ENCODE measurements around the gene ZNF692.
A peak's percentile ranks its signal among the peaks of the same experiment; 100 is the strongest.
"Not testable (repeated sequence)": the region's sequence is repeated elsewhere in the genome, so short reads cannot be mapped to it uniquely, and the experiment has no call there.

Gene ZNF692

DNA sequence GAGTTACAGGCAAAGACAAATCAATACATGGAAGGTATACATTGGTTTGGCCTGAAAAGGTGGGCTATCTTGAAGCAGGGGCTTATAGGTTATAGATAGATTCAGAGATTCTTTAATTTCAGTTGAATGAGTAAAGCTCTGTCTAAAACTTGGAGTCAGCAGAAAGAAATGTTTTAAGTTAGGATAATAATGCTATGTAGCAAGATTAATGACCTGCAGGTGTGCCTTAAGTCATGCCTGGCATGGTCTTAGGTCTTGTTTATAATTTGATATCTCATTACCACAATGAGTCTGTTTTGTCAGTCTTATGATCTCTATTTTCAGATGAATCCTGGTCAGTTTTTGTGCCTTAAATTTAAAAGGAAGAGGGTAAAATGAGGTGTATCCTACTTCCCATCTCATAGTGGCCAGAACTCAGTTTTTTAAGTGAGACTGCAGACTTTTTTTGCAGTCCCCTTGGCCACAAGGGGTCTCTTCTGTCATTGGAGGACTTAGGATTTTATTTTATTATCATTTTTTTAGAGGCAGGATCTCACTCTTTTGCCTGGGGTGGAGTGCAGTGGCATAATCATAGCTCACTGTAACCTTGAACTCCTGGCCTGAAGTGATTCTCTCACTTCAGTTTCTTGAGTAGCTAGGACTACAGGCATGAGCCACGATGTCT lies 25.9 kb upstream of the ZNF692 start:
- intact Hi-C loops (cut with DNase I), result no loop called here
- no peak for DNase-seq

DNA sequence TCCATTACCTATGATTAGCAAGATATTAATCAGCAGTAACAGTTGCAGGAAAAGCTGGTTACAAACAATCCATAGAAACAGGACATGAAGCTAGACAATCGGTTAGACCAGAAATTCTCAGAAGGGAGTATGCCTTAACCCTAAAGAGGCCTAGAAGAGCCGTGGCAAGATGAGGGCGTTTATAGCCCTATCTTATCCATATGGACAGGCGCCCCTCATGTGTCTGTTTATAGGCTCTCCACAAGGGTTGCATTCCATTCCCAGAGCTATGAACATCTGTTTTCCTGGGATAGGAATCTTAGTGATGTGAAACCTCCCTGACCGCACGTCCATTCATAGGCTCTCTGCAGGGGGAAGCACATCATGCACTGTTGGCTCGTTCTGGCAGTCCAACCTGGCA lies 23.5 kb upstream of the ZNF692 start:
- DNase-seq; intact Hi-C loops (cut with DNase I): not testable (repeated sequence)

DNA sequence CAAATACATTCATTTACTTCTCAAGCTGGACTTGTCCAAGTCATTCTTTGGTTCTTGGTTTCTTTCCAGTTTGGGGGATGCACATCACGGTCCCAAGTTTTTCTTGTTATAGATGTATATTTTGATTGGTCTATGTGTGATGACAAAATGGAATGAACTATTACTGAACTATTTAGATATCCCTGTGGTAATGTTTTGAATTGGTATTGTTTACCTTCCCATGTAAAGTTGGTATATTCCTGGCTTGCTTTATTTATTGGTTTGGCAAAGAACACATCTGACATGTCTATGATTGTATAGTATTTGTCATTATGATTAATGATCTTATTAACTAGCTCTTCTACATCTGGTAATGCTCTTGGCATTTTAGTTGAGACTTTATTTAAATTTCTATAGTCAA lies 22.4 kb upstream of the ZNF692 start:
- DNase-seq, result no peak
- intact Hi-C loops (cut with DNase I), result no loop called here

DNA sequence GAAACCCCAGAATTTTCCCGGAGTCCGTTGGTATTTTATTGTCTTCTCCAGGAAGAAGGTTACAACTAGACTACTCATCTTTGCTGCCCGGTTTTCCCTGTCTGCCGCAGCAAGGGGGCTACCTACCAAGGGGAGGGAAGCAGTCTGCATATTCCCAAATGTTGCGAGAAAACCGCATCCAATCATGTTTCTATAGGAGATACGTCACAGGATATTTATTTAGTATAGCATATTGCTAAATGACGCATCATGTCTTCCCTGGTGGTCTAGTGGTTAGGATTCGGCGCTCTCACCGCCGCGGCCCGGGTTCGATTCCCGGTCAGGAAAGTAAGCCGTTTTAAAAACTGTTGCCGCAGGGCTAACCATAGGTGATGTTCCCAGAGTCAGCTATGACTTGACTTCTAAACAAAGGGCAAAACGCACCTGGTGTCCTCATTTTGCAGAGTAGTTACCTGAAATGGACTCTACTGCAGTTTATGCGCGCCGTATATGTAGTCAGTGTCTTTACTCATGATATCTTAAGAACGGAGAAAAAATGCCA lies 15.2 kb upstream of the ZNF692 start:
- peak in 40 of 42 donors; percentile 56 to 92 (median 78) for DNase-seq
- intact Hi-C loops (cut with DNase I), result loop anchor here (2.0 kb wide), 1 partner anchor 35 kb away; the partner anchor contains the start of gene ZNF672

DNA sequence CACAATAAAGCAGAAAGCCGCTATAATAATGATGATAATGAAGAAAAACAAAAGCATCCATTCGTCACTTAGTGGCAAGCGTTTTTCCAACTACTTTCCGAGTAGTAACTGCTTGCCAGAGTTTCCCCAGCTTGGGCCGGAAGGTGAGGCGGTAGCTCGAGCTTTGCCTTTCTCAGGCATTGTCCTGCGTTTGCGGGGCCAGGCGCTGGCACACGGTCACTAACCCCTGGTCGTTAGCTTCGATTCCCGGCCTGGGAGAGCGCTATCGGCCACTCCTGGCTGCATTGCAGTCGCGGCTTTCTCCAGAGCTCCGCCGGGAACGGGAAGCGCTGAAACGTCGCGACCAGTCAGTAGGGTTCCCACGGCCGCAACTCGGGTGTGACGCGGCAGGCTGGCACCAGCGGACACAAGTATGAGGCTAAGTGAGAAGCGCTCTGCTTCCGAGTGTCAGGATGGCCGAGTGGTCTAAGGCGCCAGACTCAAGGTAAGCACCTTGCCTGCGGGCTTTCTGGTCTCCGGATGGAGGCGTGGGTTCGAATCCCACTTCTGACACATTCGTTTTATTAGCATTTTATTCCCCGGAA lies 14.6 kb upstream of the ZNF692 start:
- peak; percentile 90 to 99 (median 96) for DNase-seq
- intact Hi-C loops (cut with DNase I), result no loop called here

DNA sequence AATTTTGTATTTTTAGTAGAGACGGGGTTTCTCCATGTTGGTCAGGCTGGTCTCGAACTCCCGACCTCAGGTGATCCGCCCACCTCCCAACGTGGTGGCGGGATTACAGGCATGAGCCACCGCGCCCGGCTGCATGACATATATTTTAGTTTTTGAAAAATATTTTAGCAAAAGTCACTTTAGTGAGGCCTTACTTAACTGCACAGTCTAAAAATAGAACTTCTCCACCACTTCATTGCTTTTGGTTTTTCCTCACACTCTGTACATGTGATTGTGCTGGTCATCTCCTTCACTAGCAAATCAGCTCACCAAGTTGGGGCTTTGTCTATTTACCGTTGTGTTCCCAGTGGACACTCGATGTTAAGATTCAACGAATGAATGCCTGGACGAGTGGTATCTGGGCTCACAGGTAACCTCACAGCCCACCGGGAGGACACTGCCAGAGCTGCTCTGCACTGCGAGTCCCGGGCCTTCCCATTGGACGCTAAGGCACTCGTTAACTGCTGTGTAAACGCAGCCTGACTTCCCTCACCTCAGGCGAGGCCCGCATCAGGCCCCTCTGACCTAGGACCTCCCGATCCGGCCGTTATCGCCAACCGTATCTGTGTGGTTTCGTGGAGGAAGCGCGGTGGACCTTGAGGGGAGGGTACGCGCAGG lies 14.0 kb upstream of the ZNF692 start:
- intact Hi-C loops (cut with DNase I), result no loop called here
- peak in 39 of 42 donors; percentile 29 to 76 (median 52) for DNase-seq

DNA sequence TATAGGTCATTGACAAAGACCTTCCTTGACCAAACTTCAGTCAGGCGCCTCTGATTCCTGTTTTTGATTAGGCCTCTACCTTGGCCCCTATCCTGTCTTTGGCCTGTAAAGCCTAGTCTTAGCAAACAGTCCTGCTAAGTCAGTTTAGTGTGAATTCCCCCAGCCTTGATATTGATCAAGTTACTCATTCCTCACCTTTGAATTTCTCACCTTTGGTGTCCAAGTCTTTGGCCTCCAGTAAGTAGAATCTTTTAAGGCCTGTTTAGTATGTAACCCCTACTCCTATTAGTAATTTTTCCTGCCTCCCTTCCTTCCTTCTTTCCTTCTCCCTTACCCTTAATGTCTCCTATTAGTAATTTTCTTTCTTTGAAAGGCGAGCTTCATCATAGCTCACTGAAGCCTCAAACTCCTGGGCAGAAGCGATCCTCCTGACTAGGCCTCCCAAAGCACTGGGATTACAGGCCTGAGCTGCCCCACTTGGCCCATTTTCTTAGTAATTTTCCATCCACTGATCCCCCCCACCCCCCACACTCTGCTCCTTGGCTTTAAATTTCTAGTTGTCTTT lies 13.0 kb upstream of the ZNF692 start:
- intact Hi-C loops (cut with DNase I), result no loop called here
- DNase-seq, result no peak

DNA sequence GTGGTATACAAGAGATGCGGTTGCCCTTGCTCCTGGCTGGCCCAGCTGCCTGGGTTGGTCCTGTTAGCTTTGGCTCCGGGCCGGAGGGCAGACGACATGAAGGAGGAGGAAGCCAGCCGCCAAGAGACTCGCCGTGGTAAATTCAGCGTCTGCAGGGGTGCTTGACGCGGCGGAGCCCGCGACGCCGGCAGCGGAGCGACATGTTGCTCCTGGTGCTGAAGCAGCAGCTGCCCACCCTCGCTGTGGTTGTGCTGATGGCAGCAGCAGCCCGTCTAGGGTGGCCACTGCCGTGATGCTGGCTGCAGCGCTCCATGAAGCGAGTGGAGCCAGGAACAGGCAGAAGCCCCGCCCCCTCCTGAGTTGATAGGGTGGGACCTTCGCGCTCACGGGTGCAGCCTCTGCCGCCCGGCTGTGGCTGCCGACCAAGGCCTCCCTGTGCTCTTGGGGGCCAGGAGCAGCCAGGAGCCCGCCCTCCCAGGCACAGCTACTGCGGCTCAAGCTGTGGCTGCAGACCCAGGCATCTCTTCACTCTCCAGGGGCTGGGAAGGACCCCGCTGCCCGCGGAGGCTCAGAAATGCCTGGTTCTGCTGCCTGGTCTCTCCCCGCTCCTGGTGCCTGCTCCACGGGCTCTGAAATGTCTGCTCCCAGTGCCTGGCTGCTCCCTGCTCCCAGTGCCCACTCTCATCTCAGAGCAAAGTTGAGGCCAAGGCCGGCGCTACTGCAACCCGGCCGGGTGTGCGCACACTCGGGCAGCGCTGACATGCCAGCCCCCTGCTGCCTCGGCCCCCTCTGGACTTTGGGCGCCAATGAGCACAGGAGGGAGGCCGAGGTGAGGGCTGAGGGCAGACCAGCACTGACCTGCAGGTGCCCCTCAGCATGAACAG lies 4.4 kb upstream of the ZNF692 start:
- intact Hi-C loops (cut with DNase I), result no loop called here
- DNase-seq, result peak; percentile 79 to 95 (median 89)

DNA sequence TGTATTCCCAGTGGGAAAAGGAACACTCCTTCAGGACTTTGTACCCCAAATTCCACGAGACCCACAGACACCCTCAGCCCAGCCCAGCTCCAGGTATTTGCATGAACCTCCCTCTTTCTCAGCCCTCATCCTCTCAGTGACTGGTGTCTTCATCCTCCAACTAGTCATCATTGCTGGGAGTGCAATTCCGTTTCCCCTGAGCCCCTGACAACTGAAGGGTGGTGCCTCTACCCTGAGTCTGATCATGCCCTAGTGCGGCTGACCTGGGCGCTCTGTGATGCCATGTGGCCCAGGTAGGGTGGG lies 3.8 kb upstream of the ZNF692 start:
- intact Hi-C loops (cut with DNase I), result no loop called here
- DNase-seq, result peak in 3 of 42 donors; percentile 41 to 62 (median 50)

DNA sequence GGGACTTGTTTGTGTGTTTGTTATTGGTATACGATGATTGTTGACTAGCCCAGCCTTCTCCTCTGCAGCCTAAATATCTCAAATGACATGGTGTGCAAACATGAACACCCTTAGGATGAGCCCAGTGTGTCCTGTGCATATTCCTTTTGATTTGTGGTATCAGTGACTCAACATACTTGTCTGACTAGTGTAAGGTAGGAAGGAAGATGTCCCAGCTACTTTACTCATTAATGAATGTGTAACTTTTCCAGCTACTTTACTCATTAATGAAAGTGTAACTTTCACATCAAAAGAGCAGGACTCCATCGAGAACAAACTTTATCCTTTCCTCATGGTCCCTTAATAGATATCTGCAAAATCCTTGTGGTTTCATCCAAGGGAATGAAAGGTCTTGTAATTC lies 2.7 kb upstream of the ZNF692 start:
- intact Hi-C loops (cut with DNase I), result no loop called here

DNA sequence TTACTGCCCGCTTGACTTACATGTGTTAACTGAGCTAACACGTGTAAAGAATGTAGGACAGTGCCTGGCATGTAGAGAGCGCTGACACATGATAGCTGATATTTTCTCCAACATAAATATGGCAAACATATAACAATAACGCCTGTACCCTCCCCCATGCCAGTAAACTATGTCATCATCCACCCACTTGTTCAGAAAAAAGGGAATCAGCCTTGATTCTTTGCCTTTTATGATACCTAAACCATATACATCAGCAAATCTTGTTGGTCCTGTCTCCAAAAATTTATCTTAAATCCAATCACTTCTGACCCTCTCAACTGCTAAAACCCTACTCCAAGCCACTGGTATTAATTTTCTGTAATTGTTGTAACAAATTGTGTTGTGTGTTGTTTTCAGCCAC lies 1.1 kb upstream of the ZNF692 start:
- intact Hi-C loops (cut with DNase I), result no loop called here

More for the DNA sequence above, 2.7 kb upstream of the ZNF692 start:
- no peak for DNase-seq

DNA sequence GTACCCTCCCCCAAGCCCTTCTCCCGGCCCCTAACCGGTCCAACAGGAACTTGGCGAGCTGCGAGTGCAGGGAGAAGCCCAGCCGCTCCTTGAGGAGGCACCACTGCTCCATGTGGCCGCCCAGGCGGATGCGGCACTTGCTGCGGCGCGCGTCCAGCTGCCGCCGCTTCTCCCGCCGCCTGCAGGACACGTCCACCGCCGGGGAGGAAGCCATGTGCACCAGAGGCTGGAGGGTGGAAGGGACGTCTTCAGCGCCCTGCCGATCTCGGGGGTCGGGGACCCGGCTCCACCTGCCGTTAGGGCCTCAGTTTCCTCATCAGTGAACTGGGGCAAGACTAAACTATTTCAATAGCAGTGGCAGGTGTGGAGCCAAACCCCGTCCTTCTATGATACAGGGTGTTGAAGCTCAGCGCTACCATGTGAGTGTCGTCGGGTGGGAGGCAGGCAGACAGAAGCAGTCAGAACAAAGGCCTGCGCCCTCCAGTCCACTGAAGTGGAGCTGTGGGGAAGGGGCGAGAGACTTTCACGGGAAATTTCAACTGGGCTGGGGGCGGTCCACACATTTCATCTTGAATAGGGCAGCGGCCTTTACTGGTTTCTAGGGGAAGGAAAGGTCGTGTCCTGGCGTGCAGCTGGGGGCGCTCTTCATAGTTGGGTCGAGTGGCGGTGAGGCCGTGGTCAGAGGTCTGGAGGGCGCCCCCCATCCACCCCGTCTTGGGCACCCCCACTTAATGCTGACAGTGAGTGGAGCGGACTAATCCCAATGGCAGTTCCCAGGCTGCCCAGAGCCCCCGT lies 592 bp downstream of the ZNF692 start:
- peak in 33 of 42 donors; percentile 14 to 65 (median 49) for DNase-seq
- intact Hi-C loops (cut with DNase I), result no loop called here

More for the DNA sequence above, 1.1 kb upstream of the ZNF692 start:
- DNase-seq, result no peak

DNA sequence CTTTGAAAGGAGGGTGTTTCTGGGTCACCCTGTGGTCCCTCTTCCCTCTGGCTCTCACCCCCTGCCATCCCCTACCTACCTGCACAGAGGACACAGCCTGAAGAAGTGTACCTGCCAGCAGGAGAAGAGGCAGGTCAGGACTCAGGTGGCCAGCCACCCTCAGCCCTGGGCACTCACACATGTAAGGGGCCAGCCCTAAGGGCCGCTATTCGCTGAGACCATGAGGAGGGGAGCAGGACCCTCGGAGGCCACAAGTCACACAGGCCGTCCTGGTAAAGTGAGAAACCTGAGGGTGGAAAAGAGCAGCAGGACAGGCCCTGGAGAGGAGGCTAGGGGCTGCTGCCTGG lies 1.2 kb downstream of the ZNF692 start:
- DNase-seq, result no peak
- intact Hi-C loops (cut with DNase I), result no loop called here

DNA sequence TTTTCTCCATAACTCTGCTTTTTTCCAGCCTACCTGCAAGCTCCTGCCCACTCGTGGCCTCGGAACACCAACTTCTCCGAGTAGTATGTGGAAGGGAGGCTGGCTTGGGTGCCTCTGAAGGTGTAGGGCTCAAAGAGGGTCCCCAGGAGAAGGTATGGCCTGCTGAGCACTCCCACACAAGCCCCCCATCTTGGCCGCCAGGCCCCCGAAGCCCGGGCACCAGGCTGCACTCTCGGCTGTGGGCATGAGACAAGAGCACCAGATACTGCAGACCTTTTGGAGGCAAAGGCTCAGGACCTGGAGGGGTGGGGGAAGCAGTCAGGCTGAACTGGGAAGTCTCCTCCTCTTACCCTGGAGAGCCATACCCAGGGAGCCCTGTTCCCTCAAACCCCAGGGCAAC lies 1.7 kb downstream of the ZNF692 start:
- intact Hi-C loops (cut with DNase I), result no loop called here
- DNase-seq, result peak in 4 of 42 donors; percentile 28 to 55 (median 40)

DNA sequence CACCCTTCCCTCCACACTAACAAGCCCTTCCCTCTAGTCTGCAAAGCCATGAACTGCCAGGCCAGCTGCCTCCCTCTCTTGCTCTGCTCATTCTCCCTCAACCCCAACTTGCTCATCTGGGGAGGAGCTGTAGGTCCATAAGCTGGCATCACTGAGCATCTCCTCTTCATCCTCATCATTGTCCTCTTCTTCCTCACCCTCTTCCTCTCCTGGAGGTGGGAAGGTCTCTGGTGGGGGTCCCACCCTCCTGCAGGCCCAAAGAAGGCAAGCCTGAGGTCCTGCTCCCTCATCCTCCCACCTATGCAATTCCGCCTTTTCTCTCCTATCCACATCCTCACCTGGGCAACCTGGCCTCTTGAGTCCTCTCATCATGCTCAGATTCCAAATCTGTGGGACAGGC lies 2.7 kb downstream of the ZNF692 start:
- intact Hi-C loops (cut with DNase I), result no loop called here
- DNase-seq, result no peak

DNA sequence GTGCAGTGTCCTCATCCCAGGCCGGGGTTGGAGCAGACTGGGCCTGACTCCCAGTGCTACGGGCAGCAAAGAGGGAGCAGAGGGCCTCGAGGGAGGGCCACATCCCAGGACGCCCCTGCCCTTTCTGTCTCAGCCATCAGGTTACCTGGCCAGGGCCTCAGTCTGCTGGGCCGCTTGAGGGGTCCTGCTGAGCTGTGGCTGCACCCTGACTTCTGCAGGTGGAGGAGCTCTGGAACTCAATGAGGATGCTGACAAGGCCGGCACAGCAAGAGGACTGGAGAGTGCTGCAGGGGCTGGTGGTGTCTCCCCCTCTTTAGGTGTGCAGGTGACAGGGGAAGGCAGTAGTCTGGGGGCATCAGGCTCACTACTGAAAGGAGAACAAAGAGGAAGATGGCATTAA lies 3.3 kb downstream of the ZNF692 start:
- DNase-seq, result no peak
- intact Hi-C loops (cut with DNase I), result no loop called here

DNA sequence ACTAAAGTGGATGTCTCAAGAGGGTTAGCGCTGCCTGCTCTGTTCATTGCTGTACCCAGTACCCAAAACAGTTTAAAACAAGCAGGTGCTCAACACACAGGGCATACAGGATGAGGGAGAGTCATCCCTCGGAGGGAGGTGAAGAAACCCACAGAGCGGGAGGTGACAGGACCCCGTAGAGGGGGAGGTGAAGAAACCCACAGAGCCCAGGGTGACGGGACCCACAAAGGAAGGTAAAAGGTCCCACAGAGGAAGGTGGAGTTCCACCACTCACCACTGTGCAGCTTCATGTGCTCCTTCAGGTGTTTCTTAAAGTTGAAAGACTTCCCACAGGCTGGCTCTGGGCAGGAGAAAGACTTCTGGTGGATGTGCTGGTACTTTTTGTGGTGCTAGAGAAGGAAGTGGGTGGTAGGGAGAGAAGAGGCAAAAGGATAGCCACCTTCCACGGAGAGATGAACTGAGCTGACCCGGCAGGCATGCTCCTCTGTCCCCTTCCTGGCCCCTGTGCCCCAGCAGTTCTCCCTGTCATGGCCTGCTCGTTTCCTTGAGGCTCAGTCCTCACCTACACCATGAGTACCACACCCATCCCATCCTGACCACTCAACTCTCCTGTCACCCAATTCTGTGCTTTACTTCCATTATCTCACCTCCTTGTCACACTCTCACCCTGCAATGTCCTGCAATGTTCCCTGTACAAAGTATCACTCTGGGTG lies 5.1 kb downstream of the ZNF692 start:
- no peak for DNase-seq
- intact Hi-C loops (cut with DNase I), result no loop called here

Measured in head of caudate nucleus (tissue), 42 donors.